Activated T-helper 1 cell treated with anti-CD3 and anti-CD28 coated beads, Interleukin-2, amount 50 U/mL, for 16 hours (primary cell): ENCODE results near the gene RTKN.

Source experiments
- DNase-seq, 2 donors: peaks; one replicate each; pipeline ENCODE4 v3.0.0-alpha.2; 2020; ENCODE audit warnings: low read depth in 1 of 2, low spot score in 1 of 2

RTKN gene

DNA sequence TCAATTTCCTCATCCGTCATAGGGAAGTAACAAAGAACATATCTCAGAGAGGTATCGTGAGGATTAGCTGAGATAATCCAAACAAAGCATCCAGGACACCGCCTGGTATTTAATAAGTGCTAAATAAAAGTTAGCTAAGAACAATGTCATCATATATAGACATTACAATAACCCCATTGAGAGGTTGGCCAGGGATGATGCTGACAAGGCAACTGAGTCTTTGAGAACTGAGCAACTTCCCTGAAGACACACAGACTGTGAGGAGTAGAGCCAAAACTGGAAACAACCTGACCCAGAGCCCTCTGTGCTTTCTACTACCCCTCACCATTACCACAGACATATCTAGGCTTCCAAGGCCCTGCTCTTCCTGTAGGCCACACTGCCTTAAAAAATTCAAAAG, 60.0 kb downstream of the RTKN start:
- no peak for DNase-seq

GRCh38 chr2:74379851-74380789, 61.6 kb downstream of the RTKN start, which contains the start of gene DCTN1:
TSS of gene DCTN1 (minus strand) at chr2:74380311. CDS start at chr2:74380037, 274 bp downstream.
- no peak for DNase-seq

DNA sequence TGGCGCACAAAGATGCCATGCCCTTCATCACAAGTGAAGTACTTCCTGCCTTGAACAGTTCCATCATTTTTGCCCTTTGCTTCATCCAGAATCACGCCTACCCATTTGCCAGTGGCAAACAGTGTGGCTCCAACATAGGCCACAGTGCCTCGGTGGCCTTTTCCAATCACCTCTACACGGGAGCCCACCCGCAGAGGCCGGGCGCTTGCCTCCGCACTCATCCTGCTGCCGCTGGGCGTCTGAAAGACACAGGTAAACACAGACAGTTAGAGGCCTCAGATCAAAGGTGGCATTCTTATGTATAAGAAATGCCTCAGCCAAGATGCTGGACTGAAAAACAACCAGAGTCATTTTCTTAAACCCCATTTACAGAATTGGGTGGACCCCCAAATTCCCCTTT, 63.7 kb downstream of the RTKN start:
- DNase-seq: no peak

DNA sequence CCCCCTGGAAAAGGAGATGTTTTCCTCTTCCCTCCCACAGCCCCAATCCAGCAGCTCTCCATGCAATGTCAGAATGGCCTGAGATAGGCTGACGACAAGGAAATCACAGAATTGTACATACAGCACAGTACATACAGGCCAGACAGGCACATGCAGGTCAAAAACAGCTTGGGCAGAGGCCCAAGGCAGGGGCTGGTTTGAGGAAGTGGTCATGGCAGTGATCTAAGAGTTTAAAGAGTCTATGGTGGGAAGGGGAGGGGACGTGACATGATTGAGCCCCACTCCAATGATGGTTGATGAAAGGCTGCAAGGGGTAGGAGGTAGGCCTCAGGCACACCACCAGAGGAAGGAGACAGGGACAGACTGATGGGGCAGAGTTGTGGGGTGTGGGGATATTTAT, 65.9 kb downstream of the RTKN start:
- DNase-seq: no peak
